GM10248 (cell line): ENCODE data around the gene PGRMC1.

Experiments used
- CTCF ChIA-PET: fragments of 300-600 bp; sonication (Branson Sonifier 250); formaldehyde crosslinking; extraction: SDS; loops from one replicate; lab custom pipeline; 2021; ENCODE audit warnings: antibody characterized with exemption; lab: Yijun Ruan, JAX
- POLR2A ChIA-PET: fragments of 350-650 bp; sonication (Branson Sonifier 250); formaldehyde crosslinking; extraction: SDS; loops from one replicate; lab custom pipeline; 2020; ENCODE audit warnings: antibody characterized with exemption; lab: Yijun Ruan, JAX
- DNase-seq: peaks from one replicate; pipeline ENCODE4 v3.0.0; 2012; ENCODE audit errors: extremely low spot score
- TF ChIP-seq, protein P1 (sequence below): IDR thresholded peaks from 2 replicates; pipeline ENCODE4 v1.5.1; 2012; ENCODE audit warnings: mild to moderate bottlenecking, low read depth; ENCODE audit errors: extremely low read depth, missing control alignments, control extremely low read depth

PGRMC1 gene

GRCh38 chrX:119238557-119238956, 2.5 kb downstream of the PGRMC1 start:
- POLR2A ChIA-PET, result no interaction called here
- CTCF ChIA-PET, result interaction anchor here (0.6 to 2.0 kb wide), 4 partner anchors 27 to 400 kb away, joined by 3 to 4 read pairs (median 4); no protein-coding TSS in a partner anchor
- TF ChIP-seq, protein P1, sequence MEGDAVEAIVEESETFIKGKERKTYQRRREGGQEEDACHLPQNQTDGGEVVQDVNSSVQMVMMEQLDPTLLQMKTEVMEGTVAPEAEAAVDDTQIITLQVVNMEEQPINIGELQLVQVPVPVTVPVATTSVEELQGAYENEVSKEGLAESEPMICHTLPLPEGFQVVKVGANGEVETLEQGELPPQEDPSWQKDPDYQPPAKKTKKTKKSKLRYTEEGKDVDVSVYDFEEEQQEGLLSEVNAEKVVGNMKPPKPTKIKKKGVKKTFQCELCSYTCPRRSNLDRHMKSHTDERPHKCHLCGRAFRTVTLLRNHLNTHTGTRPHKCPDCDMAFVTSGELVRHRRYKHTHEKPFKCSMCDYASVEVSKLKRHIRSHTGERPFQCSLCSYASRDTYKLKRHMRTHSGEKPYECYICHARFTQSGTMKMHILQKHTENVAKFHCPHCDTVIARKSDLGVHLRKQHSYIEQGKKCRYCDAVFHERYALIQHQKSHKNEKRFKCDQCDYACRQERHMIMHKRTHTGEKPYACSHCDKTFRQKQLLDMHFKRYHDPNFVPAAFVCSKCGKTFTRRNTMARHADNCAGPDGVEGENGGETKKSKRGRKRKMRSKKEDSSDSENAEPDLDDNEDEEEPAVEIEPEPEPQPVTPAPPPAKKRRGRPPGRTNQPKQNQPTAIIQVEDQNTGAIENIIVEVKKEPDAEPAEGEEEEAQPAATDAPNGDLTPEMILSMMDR, result no peak
- DNase-seq, result no peak

DNA sequence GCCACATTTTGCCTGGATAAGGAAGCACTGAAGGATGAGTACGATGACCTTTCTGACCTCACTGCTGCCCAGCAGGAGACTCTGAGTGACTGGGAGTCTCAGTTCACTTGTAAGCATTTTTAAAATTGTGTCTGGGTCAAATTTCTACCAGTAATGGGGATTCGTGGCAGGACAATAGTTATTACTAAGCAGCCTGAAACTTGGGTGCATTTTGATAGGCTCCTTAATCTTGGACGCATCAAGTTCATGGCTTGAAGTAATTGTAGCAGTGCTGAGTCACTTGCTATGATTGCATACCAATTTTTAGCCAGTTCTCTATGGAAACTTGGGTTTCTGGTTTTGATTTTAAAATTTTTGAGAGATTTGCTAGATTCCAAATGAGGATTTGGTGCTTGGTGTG, 4.3 kb downstream of the PGRMC1 start:
- no peak for DNase-seq
- POLR2A ChIA-PET, result no interaction called here
- CTCF ChIA-PET, result no interaction called here
- TF ChIP-seq, protein P1, result no peak

GRCh38 chrX:119247702-119248101, 11.6 kb downstream of the PGRMC1 start:
- POLR2A ChIA-PET, result interaction anchor here (0.7 kb wide), 1 partner anchor 11 kb away, joined by 3 read pairs; no protein-coding TSS in a partner anchor
- CTCF ChIA-PET, result interaction anchor here (0.9 to 1.3 kb wide), 2 partner anchors 11 to 18 kb away, joined by 3 read pairs; no protein-coding TSS in a partner anchor
- DNase-seq, result no peak
- TF ChIP-seq, protein P1, result no peak

- POLR2A ChIA-PET, result interaction anchor here (0.5 kb wide), 1 partner anchor 14 kb away, joined by 3 read pairs; no protein-coding TSS in a partner anchor
- DNase-seq, result no peak
- TF ChIP-seq, protein P1, result no peak
- CTCF ChIA-PET, result no interaction called here
Measured at GRCh38 chrX:119249891-119250290, 13.8 kb downstream of the PGRMC1 start.

GRCh38 chrX:119251386-119251785, 15.3 kb downstream of the PGRMC1 start:
- CTCF ChIA-PET, result no interaction called here
- POLR2A ChIA-PET, result no interaction called here
- no peak for DNase-seq
- TF ChIP-seq, protein P1, result no peak

DNA sequence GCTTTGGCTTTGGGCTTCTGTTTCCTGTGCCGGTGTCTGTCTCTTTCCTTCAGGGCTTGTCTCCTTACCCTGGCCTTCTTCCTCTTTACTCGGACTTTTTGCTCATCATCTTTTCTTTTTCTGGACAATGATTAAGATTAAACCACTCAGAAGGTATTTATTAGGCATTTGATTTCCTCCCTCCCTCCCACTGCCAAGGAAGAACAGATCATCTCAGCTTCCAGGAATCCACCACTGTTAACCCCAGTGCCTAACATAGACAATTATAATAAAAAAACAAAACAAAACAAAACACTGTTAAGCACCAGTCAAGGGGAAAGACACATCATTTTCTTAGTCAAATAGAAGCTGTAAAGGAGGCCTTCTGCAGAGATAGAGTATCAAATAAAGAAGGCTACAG, 16.6 kb downstream of the PGRMC1 start:
- TF ChIP-seq, protein P1, result no peak
- no peak for DNase-seq
- POLR2A ChIA-PET, result no interaction called here
- CTCF ChIA-PET, result no interaction called here
